Subcutaneous abdominal adipose tissue (tissue), 5 donors: ENCODE results near the gene MARCHF2.

Experiments used
- H3K27ac ChIP-seq: one replicate; pipeline ENCODE4 v1.7.0; 2013; ENCODE audit warnings: low read depth, mild to moderate bottlenecking, inconsistent platforms, low read length, moderate library complexity
- H3K27me3 ChIP-seq, 5 donors: one replicate each; pipeline ENCODE4 v1.7.0; 2013; ENCODE audit warnings: low read length in 5 of 5, inconsistent platforms in 1 of 5; ENCODE audit not compliant: control insufficient read depth in 5 of 5, insufficient read depth in 4 of 5
- H3K36me3 ChIP-seq, 5 donors: one replicate each; pipeline ENCODE4 v1.7.0; 2013; ENCODE audit warnings: low read length in 5 of 5; ENCODE audit not compliant: control insufficient read depth in 5 of 5, insufficient read depth in 5 of 5
- H3K4me1 ChIP-seq, 5 donors: one replicate each; pipeline ENCODE4 v1.7.0; 2013; ENCODE audit warnings: low read length in 5 of 5, mild to moderate bottlenecking in 3 of 5, moderate library complexity in 1 of 5; ENCODE audit not compliant: control insufficient read depth in 5 of 5, insufficient read depth in 5 of 5
- H3K4me3 ChIP-seq, 5 donors: one replicate each; pipeline ENCODE4 v1.7.0; 2013; ENCODE audit warnings: low read length in 5 of 5, low read depth in 1 of 5
- H3K9ac ChIP-seq, 5 donors: one replicate each; pipeline ENCODE4 v1.7.0; 2013; ENCODE audit warnings: low read length in 5 of 5, mild to moderate bottlenecking in 4 of 5, moderate library complexity in 3 of 5
- H3K9me3 ChIP-seq, 5 donors: one replicate each; pipeline ENCODE4 v1.7.0; 2013; ENCODE audit warnings: low read length in 5 of 5; ENCODE audit not compliant: control insufficient read depth in 5 of 5
- donor health status: healthy.
- donor health status: healthy.
- donor health status: healthy.
- donor health status: healthy.
- donor health status: healthy.

The MARCHF2 gene

DNA sequence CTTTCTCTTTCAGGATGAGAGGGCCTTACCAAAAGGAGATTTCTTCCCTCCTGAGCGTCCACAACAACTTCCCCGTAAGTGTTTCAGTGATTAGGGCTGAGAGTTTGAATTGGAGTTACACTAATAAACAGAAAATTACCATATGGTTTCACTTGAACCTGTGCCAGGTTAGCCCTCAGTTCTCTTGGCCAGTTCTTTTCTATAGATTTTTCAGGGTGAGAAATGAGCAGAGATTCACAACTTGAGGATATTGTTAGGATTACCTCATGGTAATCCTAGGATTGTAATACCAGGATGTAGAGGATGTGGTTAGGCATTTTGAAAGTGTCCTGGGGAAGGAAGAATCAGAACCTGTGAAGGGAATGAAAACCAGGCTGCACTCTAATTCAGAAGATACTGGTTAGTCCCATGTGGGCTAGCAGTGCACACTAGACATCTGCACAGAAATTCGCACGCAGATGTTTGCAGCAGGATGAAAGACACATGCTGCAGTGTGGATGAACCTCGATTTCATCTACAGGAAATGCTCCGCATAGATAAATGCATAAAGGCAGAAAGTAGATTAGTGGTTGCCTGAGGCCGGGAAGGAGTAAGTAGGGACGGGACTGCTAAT lies 55.8 kb downstream of the MARCHF2 start:
- no peaks in the 10 kb centered on the region for H3K9me3 ChIP-seq
- H3K27ac ChIP-seq, result no peak overlapping the region
- H3K4me3 ChIP-seq, result no peak overlapping the region
- H3K4me1 ChIP-seq, result no peaks in the 10 kb centered on the region
- no peak overlapping the region for H3K9ac ChIP-seq
- H3K27me3 ChIP-seq, result no peaks in the 10 kb centered on the region
- peaks cover 44 to 98% (median 91%) of the 10 kb centered on the region in 5 donors for H3K36me3 ChIP-seq

DNA sequence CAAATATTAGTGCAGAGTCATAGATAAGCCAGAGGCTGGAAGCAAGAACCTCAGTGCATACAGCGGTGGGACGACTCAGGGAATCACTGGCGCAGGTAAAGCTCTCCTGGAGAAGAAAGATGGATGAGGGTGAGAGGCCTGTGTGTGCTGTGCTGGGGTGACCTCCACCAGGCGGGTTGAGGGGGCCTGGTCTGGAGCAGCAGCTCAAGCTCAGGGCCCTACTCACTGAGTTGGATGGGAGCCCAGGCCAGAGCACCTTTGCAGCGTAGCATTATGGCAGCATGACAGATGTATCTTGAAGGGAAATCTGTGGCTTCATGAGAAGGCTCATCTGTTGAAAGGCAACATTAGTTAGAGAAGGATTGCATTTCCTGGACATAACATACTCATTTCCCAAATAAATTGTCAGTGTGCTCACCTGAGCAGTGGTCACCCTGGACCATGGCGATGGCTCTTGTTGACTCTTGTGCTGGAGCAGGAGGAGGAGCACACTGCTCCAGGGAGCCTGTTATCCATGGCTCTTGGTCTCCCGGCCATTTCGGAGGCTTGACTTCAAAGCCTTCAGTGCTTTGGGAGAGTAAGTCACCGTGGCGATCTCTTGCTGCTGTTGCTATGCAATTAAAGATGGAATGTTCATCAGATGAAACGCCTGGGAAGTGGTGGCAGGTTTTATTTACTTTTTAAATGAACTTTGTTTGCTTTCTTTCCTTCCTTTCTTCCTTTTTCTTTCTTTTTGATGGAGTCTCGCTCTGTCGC lies 56.7 kb downstream of the MARCHF2 start:
- Histone ChIP-seq H3K36me3 (peaks cover 49 to 98% (median 91%) of the 10 kb centered on the region in 5 donors), H3K9me3 (no peaks in the 10 kb centered on the region), H3K9ac (no peak overlapping the region), H3K27ac (no peak overlapping the region), H3K4me3 (no peak overlapping the region), H3K4me1 (peaks cover 0 to 3% (median 0%) of the 10 kb centered on the region in 5 donors), H3K27me3 (no peaks in the 10 kb centered on the region)

DNA sequence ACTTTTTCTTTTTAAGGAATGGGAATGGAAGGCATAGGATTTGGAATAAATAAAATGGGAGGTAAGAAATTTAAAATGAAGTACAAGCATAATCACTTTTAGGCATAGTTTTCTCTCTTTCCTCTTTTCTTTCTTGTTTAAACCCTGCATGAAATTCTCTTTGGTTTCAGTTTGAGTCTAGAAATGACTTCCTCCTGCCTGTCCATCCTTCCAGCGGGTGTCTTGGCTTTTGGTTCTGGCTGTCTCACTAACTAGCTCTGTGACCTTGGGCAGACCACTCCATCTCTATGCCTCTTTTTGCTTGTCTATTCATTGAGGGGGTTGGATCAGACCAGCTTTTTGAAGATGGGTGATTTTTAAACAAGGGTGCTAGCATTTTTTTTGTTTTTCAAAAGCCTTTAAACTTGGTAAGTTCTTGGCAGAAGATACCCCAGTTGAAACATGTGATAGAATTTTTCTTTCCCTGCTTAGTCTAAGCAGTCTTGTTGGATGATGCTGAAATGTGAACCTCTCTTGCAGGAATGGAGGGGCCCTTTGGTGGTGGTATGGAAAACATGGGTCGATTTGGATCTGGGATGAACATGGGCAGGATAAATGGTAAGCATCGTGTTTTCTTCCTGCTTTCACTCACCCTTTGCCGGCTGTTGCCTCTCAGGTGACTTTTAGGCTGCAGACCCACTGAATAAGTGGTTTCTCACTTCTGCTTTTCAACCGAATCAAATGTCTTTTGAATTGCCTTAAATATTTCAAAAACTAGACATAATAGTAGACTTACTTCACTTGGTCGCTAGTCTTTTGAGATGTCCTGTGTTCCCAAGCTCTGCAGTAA lies 60.8 kb downstream of the MARCHF2 start:
- H3K4me1 ChIP-seq, result peaks cover 2 to 16% (median 7%) of the 10 kb centered on the region in 5 donors
- no peak overlapping the region for H3K27ac ChIP-seq
- no peak overlapping the region for H3K4me3 ChIP-seq
- no peaks in the 10 kb centered on the region for H3K27me3 ChIP-seq
- no peaks in the 10 kb centered on the region for H3K9me3 ChIP-seq
- peaks cover 21 to 95% (median 90%) of the 10 kb centered on the region in 5 donors for H3K36me3 ChIP-seq
- H3K9ac ChIP-seq, result no peak overlapping the region

DNA sequence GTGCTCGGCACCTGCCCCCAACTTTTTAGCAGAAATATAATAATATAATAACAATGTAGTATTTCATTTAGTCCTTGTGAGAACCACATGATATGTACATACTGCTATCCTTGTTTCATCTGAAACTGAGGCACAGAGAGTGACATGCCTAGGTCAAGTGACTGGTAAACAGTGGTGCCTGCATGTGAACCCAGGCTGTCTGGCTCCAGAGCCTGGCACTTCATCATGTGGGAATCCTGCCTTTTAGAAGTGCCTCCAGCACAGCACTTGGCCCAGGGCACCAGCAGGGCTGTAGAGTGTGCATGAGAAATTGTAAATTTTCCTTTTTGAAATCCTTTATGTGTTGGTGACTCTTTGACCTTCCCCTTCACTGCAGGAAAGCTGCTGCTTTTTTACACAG lies 61.9 kb downstream of the MARCHF2 start:
- Histone ChIP-seq H3K27ac (no peak overlapping the region), H3K27me3 (no peaks in the 10 kb centered on the region), H3K4me1 (peaks cover 2 to 16% (median 7%) of the 10 kb centered on the region in 5 donors), H3K9me3 (no peaks in the 10 kb centered on the region), H3K36me3 (peaks cover 16 to 91% (median 81%) of the 10 kb centered on the region in 5 donors), H3K4me3 (no peak overlapping the region), H3K9ac (no peak overlapping the region)

DNA sequence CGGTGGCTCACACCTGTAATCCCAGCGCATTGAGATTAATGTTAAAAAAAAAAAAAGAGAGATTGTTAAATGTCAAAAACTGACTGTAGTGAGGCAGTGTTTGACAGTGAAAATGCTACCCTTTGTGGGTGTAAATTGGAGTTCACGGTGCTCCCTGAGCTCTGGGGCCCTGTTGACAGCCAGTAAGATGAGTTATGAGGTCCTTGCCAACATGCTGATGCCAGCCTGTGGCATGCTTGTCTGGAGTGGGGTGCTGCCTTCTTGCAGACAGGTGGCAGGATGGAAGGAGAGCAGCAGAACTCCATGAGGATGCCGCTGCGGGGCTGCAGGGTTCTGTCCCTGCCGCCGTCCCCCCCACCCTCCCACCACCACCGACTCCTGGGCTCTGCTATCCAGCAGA lies 63.4 kb downstream of the MARCHF2 start:
- Histone ChIP-seq H3K9me3 (no peaks in the 10 kb centered on the region), H3K4me1 (peaks cover 2 to 25% (median 12%) of the 10 kb centered on the region in 5 donors), H3K27ac (no peak overlapping the region), H3K4me3 (no peak overlapping the region), H3K27me3 (no peaks in the 10 kb centered on the region), H3K36me3 (peaks cover 14 to 86% (median 76%) of the 10 kb centered on the region in 5 donors), H3K9ac (no peak overlapping the region)

DNA sequence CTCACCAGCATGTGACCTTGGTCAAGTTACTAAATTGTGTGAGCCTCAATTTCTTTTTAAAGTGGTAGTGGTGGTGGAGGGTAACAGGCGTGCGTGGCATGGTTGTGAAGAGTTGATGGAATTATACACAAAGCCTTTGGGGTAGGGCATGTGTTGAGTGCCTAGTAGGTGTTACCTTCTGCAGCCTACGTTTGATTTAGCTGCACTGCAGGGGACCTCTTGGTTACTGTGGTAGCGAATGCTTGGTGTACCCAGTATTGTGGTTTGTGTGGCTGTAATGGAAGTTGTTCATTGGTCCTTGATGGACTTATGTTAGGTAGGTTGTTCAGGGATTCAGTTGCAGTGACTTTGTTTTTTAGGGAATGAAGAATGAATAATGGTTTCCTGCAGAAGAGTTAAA lies 64.8 kb downstream of the MARCHF2 start:
- Histone ChIP-seq H3K9ac (no peak overlapping the region), H3K27ac (no peak overlapping the region), H3K36me3 (peaks cover 11 to 84% (median 77%) of the 10 kb centered on the region in 5 donors)

DNA sequence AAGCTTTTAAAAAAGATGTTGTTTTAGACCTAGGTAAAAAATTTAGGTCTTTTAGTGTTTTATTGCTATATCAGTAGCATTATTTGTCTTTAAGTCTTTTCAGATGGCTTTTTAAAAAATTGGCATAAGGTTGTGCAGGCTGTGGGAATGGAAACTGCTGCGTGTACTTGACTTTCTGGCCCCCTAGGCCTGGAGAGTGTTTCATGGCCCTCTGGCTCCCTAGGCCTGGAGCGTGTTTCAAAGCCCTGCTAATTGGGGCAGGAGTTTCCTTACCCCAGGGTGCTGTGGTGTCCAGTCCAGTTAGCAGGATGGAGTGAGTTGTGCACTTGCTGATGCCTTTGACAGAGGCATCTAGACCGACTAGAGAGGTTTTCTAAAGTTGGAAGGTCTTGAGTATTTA lies 65.5 kb downstream of the MARCHF2 start:
- Histone ChIP-seq H3K27ac (no peak overlapping the region), H3K36me3 (peaks cover 9 to 87% (median 77%) of the 10 kb centered on the region in 5 donors), H3K9ac (peak overlapping the region in 1 of 5 donors; percentile 38), H3K4me1 (peaks cover 2 to 25% (median 12%) of the 10 kb centered on the region in 5 donors), H3K9me3 (no peaks in the 10 kb centered on the region), H3K27me3 (no peaks in the 10 kb centered on the region), H3K4me3 (no peak overlapping the region)

More for the DNA sequence above, 64.8 kb downstream of the MARCHF2 start:
- Histone ChIP-seq H3K9me3 (no peaks in the 10 kb centered on the region), H3K27me3 (no peaks in the 10 kb centered on the region), H3K4me3 (no peak overlapping the region), H3K4me1 (peaks cover 2 to 25% (median 12%) of the 10 kb centered on the region in 5 donors)

DNA sequence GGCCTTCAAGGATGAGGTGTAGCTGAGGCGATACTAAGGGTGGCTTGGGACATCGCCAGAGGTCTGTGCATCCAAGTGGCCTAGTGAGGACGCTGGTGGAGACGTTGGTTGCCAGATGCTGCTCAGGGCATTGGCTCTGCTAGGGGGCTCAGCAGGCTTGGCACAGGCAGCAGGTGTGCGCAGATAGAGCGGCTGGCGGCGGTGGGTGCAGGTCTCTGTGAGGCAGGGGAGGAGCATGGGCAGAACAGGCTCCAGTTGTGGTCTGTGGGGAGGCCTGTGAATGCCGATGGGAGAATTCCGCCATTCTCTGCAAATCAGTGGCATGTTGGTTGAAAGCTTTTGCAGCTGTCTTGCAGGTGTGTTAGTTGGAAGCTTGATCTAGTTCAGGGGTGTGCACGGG lies 68.1 kb downstream of the MARCHF2 start:
- Histone ChIP-seq H3K36me3 (peaks cover 0 to 87% (median 77%) of the 10 kb centered on the region in 5 donors), H3K9me3 (no peaks in the 10 kb centered on the region), H3K27ac (no peak overlapping the region), H3K4me3 (no peak overlapping the region), H3K4me1 (peaks cover 2 to 21% (median 19%) of the 10 kb centered on the region in 5 donors), H3K27me3 (no peaks in the 10 kb centered on the region), H3K9ac (peak overlapping the region in 1 of 5 donors; percentile 19)

DNA sequence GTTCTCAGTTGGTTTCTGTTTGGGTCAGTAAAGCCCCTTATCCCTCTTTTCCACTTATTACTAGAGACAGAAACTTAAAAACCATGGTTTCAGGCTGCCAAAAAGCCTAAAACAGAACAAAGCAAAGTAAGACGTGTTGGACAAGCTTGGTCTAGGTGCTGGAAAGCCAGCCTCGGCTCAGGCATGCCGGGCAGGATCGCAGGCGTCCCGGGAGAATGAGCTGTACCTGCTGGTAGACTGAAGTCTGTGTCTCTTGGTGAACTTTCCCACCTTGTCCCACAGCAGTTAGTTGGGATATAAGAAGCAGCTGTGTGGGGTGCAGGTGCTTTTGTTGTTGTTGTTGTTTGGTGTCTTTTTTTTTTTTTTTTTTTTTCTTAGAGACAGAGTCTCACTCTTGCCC lies 68.5 kb downstream of the MARCHF2 start:
- Histone ChIP-seq H3K9ac (no peak overlapping the region), H3K27ac (no peak overlapping the region), H3K4me1 (peaks cover 2 to 21% (median 20%) of the 10 kb centered on the region in 5 donors), H3K36me3 (peaks cover 0 to 87% (median 77%) of the 10 kb centered on the region in 5 donors), H3K4me3 (no peak overlapping the region), H3K27me3 (no peaks in the 10 kb centered on the region), H3K9me3 (no peaks in the 10 kb centered on the region)
